ENCODE measurements around the gene EMC6. TPM values are rescaled to one million over a fixed set of nuclear protein-coding genes. Genes with fewer than 3 reads are reported as not detected.

The EMC6 gene
- polyA plus RNA-seq, 1 of the 3 experiments (the other 2 are of a cell fraction) = 56.6 TPM

- Histone ChIP-seq H3K4me1 (ENCODE audit: control insufficient read depth in 1 of 2, insufficient read depth in 2 of 2, low read depth in 1 of 2, low read length in 1 of 2) (peaks cover 0 to 11% of the 10 kb centered on the region in 2 experiments; a peak in 1 of 4 replicates), H3K27me3 (ENCODE audit: insufficient read depth) (no peaks in the 10 kb centered on the region), H4K20me1 (ENCODE audit: insufficient read depth) (no peaks in the 10 kb centered on the region), H3K9me2 (no peaks in the 10 kb centered on the region), H3F3A (replicated peaks; ENCODE audit: insufficient read depth) (peaks cover 13% of the 10 kb centered on the region), H3K4me2 (no peak overlapping the region), H3K36me3 (replicated peaks in 1 of 2; ENCODE audit: control insufficient read depth in 1 of 2, insufficient read depth in 2 of 2, low read length in 1 of 2) (peaks cover 39 to 42% of the 10 kb centered on the region in 2 experiments), H3K79me2 (ENCODE audit: insufficient read depth) (no peaks in the 10 kb centered on the region), H3K9me3 (no peaks in the 10 kb centered on the region), H2AFZ (ENCODE audit: low read depth) (no peak overlapping the region), H3K4me3 (ENCODE audit: low read depth in 2 of 2, low read length in 1 of 2) (no peak overlapping the region), H3K9ac (no peak overlapping the region), H3K27ac (ENCODE audit: low read depth in 2 of 2, low read length in 1 of 2) (no peak overlapping the region)
- TF ChIP-seq NFIC (IDR thresholded peaks at IDR 0.05; ENCODE audit: borderline replicate concordance) (no peak), IRF3 (IDR thresholded peaks at IDR 0.05; ENCODE audit: low read depth, low read length) (no peak), ELF1 (IDR thresholded peaks at IDR 0.05) (no peak), USF2 (IDR thresholded peaks at IDR 0.05; ENCODE audit: borderline replicate concordance, low read depth, low read length) (no peak), JUND (IDR thresholded peaks at IDR 0.05) (no peak), RCOR1 (IDR thresholded peaks at IDR 0.05; ENCODE audit: low read length) (no peak), PBX3 (IDR thresholded peaks at IDR 0.05) (no peak), GABPA (IDR thresholded peaks at IDR 0.05; ENCODE audit: low read depth) (no peak), FOXM1 (IDR thresholded peaks at IDR 0.05; ENCODE audit: low read depth) (no peak)
- WGBS (ENCODE audit: low lambda C conversion rate) = 85% methylated on average over 8 of the region's 8 CpGs
- CTCF ChIA-PET = interaction anchor here (1.0 kb wide), 1 partner anchor 20 kb away, joined by 3 read pairs; no protein-coding TSS in a partner anchor
- POLR2A ChIA-PET = no interaction called here
- no peak for DNase-seq
These were observed 46.7 kb downstream of the EMC6 start for GRCh38 chr17:3715296-3715695.

- no peak for DNase-seq
- Histone ChIP-seq H3K36me3 (replicated peaks in 1 of 2; ENCODE audit: control insufficient read depth in 1 of 2, insufficient read depth in 2 of 2, low read length in 1 of 2) (peaks cover 42 to 47% of the 10 kb centered on the region in 2 experiments), H3K4me3 (ENCODE audit: low read depth in 2 of 2, low read length in 1 of 2) (no peak overlapping the region), H3F3A (replicated peaks; ENCODE audit: insufficient read depth) (peaks cover 12% of the 10 kb centered on the region), H3K27ac (ENCODE audit: low read depth in 2 of 2, low read length in 1 of 2) (no peak overlapping the region), H3K9me2 (no peaks in the 10 kb centered on the region), H3K9me3 (no peaks in the 10 kb centered on the region), H3K4me1 (ENCODE audit: control insufficient read depth in 1 of 2, insufficient read depth in 2 of 2, low read depth in 1 of 2, low read length in 1 of 2) (peaks cover 6 to 18% of the 10 kb centered on the region in 2 experiments; a peak in 3 of 4 replicates), H3K9ac (no peak overlapping the region), H2AFZ (ENCODE audit: low read depth) (no peak overlapping the region), H3K79me2 (ENCODE audit: insufficient read depth) (peaks cover 17% of the 10 kb centered on the region), H4K20me1 (ENCODE audit: insufficient read depth) (no peaks in the 10 kb centered on the region), H3K27me3 (ENCODE audit: insufficient read depth) (no peaks in the 10 kb centered on the region), H3K4me2 (no peak overlapping the region)
- ChIA-PET POLR2A (no interaction called here), CTCF (interaction anchor here (1.7 to 2.2 kb wide), 2 partner anchors 19 to 36 kb away, joined by 4 to 7 read pairs; no protein-coding TSS in a partner anchor)
- WGBS (ENCODE audit: low lambda C conversion rate) = 92% methylated on average over 4 of the region's 4 CpGs
- TF ChIP-seq RXRA (IDR thresholded peaks at IDR 0.05; ENCODE audit: borderline replicate concordance, low read depth) = no peak
- TF ChIP-seq MXI1 (IDR thresholded peaks at IDR 0.05; ENCODE audit: low read depth, low read length) = no peak
- no peak for TF ChIP-seq GABPA (IDR thresholded peaks at IDR 0.05; ENCODE audit: low read depth)
- no peak for TF ChIP-seq SMC3 (IDR thresholded peaks at IDR 0.05; ENCODE audit: low read depth, low read length)
- TF ChIP-seq NRF1 (IDR thresholded peaks at IDR 0.05; ENCODE audit: low read depth, low read length) = no peak
- TF ChIP-seq MEF2A (IDR thresholded peaks at IDR 0.05; ENCODE audit: borderline replicate concordance, low read depth) = no peak
- no peak for TF ChIP-seq GATA2 (CRISPR knock-in tag; IDR thresholded peaks at IDR 0.05)
- TF ChIP-seq JUND (IDR thresholded peaks at IDR 0.05) = no peak
- TF ChIP-seq CTCF (IDR thresholded peaks at IDR 0.05) = no peak
- TF ChIP-seq YY1 (IDR thresholded peaks at IDR 0.05; ENCODE audit: low read depth) = no peak
- no peak for TF ChIP-seq EP300 (IDR thresholded peaks at IDR 0.05; ENCODE audit: borderline replicate concordance in 1 of 2, low read depth in 1 of 2, low read length in 1 of 2)
- TF ChIP-seq IRF3 (IDR thresholded peaks at IDR 0.05; ENCODE audit: low read depth, low read length) = no peak
- no peak for TF ChIP-seq TCF12 (IDR thresholded peaks at IDR 0.05)
- TF ChIP-seq RFX5 (IDR thresholded peaks at IDR 0.05; ENCODE audit: low read length) = no peak
- TF ChIP-seq SIN3A (IDR thresholded peaks at IDR 0.05; ENCODE audit: borderline replicate concordance, low read depth, low read length) = no peak
- TF ChIP-seq EZH2phosphoT487 (IDR thresholded peaks at IDR 0.05; ENCODE audit: borderline replicate concordance, low read depth) = no peak
- no peak for TF ChIP-seq FOXJ3 (CRISPR knock-in tag; IDR thresholded peaks at IDR 0.05)
- TF ChIP-seq POLR2AphosphoS5 (IDR thresholded peaks at IDR 0.05; ENCODE audit: low read depth, low read length) = no peak
- no peak for TF ChIP-seq FOXM1 (IDR thresholded peaks at IDR 0.05; ENCODE audit: low read depth)
These were observed 49.6 kb downstream of the EMC6 start for GRCh38 chr17:3718201-3718600.

All from SK-N-SH (cell line).